Upper lobe of right lung (tissue), 1 donor: ENCODE data around the gene SEMA5B. TPM values are rescaled to one million over a fixed set of nuclear protein-coding genes. Genes with fewer than 3 reads are reported as not detected.
A peak's percentile ranks its signal among the peaks of the same experiment; 100 is the strongest.

Source experiments
- ATAC-seq: fragments of 200-7000 bp; cut with Tn5 transposase; one replicate; pipeline ENCODE4 v1.9.1; 2020; ENCODE audit warnings: mild to moderate bottlenecking, moderate library complexity
- DNase-seq: peaks from one replicate; pipeline ENCODE4 v3.0.0-alpha.2; 2020
- H3K27ac ChIP-seq: fragments of 200-600 bp; one replicate; pipeline ENCODE4 v1.8.0; 2022
- H3K27me3 ChIP-seq: fragments of 200-600 bp; one replicate; pipeline ENCODE4 v1.8.0; 2022; ENCODE audit warnings: mild to moderate bottlenecking
- H3K36me3 ChIP-seq: fragments of 200-600 bp; one replicate; pipeline ENCODE4 v1.8.0; 2022
- H3K4me1 ChIP-seq: fragments of 200-600 bp; one replicate; pipeline ENCODE4 v1.8.0; 2022
- H3K4me3 ChIP-seq: fragments of 200-600 bp; one replicate; pipeline ENCODE4 v1.8.0; 2022; ENCODE audit warnings: mild to moderate bottlenecking
- H3K9me3 ChIP-seq: fragments of 200-600 bp; one replicate; pipeline ENCODE4 v1.8.0; 2022
- intact Hi-C: fragments of 100-400 bp; cut with DNase I; formaldehyde crosslinking; loops from one replicate; pipeline ENCODE4 v1.11.0; 2022
- total RNA-seq: library from RNA; stranded (reverse); fragmentation: NEBNext Ultra II Directional; extraction: Animal tissue kit (Norgen Biotek cat#: 25700); gene quantifications from one replicate; pipeline ENCODE4 v1.2.1, GENCODE V29; 2021
- TF ChIP-seq, protein P1 (sequence below): fragments of 200-600 bp; IDR thresholded peaks from one replicate; pipeline ENCODE4 v1.8.0; 2022; ENCODE audit warnings: antibody characterized with exemption
- donor health status: DM: no; HTN: yes; CAD: no; lungs with severe emphysema.

Gene SEMA5B
- total RNA-seq, 1 donor from 2014 or later = 2.3 TPM

DNA sequence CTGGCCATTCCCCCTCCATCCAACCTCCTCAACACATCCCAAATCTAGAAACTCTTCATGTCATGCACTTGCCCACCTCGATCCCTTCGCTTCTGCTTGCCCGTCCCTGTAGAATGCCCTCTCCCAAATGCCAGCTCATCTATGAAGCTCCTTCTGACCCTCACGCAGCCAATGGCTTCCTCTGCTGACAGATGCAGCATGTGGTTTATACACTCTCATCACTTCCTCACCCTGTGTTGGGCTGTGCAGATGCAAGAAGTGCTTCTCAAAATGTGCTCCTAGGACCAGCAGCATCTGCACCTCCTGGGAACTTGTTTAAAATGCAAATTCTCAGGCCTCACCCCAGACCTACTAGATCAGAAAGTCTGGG, 51.7 kb downstream of the SEMA5B start:
- Histone ChIP-seq H3K27me3 (no peaks in the 10 kb centered on the region), H3K4me1 (peaks cover 22% of the 10 kb centered on the region), H3K9me3 (no peaks in the 10 kb centered on the region), H3K36me3 (no peaks in the 10 kb centered on the region), H3K27ac (no peak overlapping the region), H3K4me3 (no peak overlapping the region)
- intact Hi-C loops = no loop called here
- ATAC-seq (no peak), DNase-seq (no peak)
- TF ChIP-seq, protein P1, sequence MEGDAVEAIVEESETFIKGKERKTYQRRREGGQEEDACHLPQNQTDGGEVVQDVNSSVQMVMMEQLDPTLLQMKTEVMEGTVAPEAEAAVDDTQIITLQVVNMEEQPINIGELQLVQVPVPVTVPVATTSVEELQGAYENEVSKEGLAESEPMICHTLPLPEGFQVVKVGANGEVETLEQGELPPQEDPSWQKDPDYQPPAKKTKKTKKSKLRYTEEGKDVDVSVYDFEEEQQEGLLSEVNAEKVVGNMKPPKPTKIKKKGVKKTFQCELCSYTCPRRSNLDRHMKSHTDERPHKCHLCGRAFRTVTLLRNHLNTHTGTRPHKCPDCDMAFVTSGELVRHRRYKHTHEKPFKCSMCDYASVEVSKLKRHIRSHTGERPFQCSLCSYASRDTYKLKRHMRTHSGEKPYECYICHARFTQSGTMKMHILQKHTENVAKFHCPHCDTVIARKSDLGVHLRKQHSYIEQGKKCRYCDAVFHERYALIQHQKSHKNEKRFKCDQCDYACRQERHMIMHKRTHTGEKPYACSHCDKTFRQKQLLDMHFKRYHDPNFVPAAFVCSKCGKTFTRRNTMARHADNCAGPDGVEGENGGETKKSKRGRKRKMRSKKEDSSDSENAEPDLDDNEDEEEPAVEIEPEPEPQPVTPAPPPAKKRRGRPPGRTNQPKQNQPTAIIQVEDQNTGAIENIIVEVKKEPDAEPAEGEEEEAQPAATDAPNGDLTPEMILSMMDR = no peak

DNA sequence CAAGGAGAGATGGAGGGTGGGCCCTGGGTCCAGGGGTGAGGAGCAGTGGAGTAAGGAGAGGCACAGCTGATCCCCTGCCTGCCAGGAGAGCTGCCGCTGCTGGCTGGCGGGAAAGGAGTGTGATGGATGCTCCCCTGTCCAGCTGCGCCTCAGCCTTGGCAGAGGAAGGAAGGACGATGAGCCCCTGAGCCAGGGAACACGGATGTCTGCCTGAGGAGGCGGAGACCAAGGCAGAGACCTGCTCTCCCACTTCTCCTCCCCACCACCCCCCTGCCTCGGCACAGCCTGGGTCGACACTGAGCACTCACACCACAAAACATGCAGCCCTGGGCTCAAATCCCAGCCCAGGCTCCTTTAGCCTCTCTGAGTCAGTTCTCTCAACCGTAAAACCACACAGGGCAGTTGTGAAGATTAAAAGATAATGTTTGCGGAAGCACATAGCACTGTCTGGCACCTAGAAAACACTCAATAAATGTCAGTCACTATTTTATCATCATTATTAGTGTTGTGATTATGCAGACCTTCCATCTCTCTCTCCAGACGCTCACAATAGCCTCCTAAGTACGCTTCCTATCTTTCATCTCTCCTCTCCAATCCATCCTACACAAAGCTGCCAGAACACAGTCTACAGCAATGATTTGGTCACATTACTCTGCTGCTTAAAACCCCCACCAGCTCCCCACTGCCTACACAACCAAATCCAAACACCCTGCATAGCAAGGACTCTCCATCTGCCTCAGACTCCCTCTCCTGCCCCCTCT, 52.2 kb downstream of the SEMA5B start:
- DNase-seq (no peak), ATAC-seq (peak; percentile 3)
- H3K36me3 ChIP-seq = no peaks in the 10 kb centered on the region
- no peaks in the 10 kb centered on the region for H3K27me3 ChIP-seq
- H3K4me3 ChIP-seq = no peak overlapping the region
- H3K27ac ChIP-seq = no peak overlapping the region
- no peaks in the 10 kb centered on the region for H3K9me3 ChIP-seq
- H3K4me1 ChIP-seq = peaks cover 22% of the 10 kb centered on the region
- TF ChIP-seq, protein P1 = no peak
- intact Hi-C loops = no loop called here

DNA sequence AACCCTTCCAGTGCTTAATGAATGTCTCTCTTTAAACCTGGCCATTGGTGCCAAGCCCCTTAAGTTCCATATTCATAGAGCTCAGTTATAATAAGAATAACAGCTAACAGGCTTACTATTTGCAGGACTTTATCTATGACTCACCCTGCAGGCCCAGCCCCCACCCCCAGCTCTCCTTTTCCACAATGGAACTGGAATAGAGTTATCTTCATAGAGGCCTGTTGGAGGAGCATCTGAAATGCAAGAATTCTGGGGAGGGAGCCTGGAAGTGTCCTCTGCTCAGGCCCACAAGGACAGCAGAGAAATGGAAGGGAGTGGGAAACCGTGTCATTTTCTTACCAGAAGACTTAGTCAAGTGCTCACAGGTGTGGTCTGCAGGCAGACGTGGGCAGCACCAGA, 52.8 kb downstream of the SEMA5B start:
- Histone ChIP-seq H3K36me3 (no peaks in the 10 kb centered on the region), H3K27ac (no peak overlapping the region), H3K9me3 (no peaks in the 10 kb centered on the region), H3K4me1 (peaks cover 24% of the 10 kb centered on the region), H3K4me3 (no peak overlapping the region), H3K27me3 (no peaks in the 10 kb centered on the region)
- ATAC-seq (no peak), DNase-seq (no peak)
- TF ChIP-seq, protein P1 = no peak
- intact Hi-C loops = no loop called here

DNA sequence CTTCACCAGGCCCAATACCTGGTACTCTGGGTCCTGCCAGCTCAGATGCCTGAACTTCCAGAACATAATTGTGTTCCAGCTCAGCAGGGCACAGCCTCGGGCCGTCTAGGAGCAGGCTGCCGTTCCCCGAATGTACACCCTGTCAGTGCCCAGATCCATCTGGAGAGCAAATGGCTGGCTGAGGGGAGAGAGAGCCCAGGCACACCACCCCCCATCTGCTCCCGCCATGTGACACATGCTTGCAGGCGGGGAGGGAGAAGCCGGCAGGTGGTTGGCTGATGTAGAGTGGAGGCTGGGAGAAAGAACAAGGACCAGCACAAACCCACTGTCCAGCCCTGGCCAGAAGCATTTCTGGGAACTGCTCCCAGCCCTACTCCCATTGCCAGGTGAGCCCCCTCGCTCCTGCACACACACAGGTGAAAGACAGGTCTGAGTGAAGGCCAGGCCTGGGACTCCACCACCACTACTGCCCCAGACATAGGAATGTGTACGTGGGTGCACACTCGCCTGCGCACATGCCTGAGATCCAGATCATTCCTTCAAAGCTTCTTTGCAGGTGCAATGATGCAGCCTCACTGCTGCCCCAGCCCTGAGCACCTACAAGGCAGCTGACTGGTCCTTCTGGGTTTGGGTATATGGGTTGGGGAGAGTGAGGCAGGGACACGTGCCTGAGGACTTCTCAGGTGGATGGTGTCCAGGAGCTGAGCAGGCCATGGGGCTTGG, 53.5 kb downstream of the SEMA5B start:
- DNase-seq = no peak
- no peaks in the 10 kb centered on the region for H3K9me3 ChIP-seq
- H3K4me3 ChIP-seq = no peak overlapping the region
- ATAC-seq = no peak
- intact Hi-C loops = no loop called here
- TF ChIP-seq, protein P1 = no peak
- H3K27me3 ChIP-seq = no peaks in the 10 kb centered on the region
- no peak overlapping the region for H3K27ac ChIP-seq
- H3K4me1 ChIP-seq = peaks cover 30% of the 10 kb centered on the region
- no peaks in the 10 kb centered on the region for H3K36me3 ChIP-seq

DNA sequence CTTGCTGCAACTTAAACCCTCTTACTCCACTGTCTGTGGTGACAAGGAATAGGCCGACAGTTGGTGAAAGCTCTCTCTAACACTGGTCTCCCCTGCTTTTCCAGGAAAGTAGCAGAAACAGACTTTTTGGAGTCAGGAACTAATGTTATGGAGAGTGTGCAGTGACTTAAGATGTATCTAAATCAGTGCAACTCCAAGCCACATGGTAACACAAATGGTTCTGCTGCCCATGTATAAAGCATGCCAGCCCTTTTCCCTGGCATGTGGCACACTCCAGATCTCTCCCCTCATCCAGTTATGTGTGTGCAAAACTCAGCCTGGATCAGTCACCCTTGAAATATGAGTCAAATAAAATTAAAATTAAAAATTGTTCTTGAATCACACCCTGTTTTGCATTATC, 55.4 kb downstream of the SEMA5B start:
- H3K9me3 ChIP-seq = no peaks in the 10 kb centered on the region
- ATAC-seq (no peak), DNase-seq (no peak)
- no peaks in the 10 kb centered on the region for H3K27me3 ChIP-seq
- H3K27ac ChIP-seq = no peak overlapping the region
- H3K36me3 ChIP-seq = no peaks in the 10 kb centered on the region
- no peak overlapping the region for H3K4me3 ChIP-seq
- H3K4me1 ChIP-seq = peaks cover 19% of the 10 kb centered on the region
- TF ChIP-seq, protein P1 = no peak
- intact Hi-C loops = no loop called here
